Breast epithelium (tissue), 4 donors: ENCODE results near the gene SPOCK1. TPM values are rescaled to one million over a fixed set of nuclear protein-coding genes. Genes with fewer than 3 reads are reported as not detected.

Experiments used
- DNase-seq, 2 donors: peaks; one replicate each; pipeline ENCODE4 v3.0.0-alpha.2; 2019; ENCODE audit warnings: low spot score in 2 of 2
- H3K27ac ChIP-seq, 2 donors: fragments of 200-600 bp; sonication (generic) in 1 of 2; one replicate each; pipeline ENCODE4 v1.5.1; 2016 to 2019; ENCODE audit warnings: mild to moderate bottlenecking in 1 of 2
- H3K27me3 ChIP-seq, 2 donors: fragments of 200-600 bp; sonication (generic) in 1 of 2; one replicate each; pipeline versions ENCODE4 v1.5.1 to v1.6.0; 2017 to 2019; ENCODE audit warnings: control low read depth in 1 of 2, mild to moderate bottlenecking in 1 of 2
- H3K36me3 ChIP-seq: fragments of 200-600 bp; one replicate; pipeline ENCODE4 v1.5.1; 2019
- H3K4me1 ChIP-seq, 2 donors: fragments of 200-600 bp; sonication (generic); one replicate each; pipeline ENCODE4 v1.5.1; 2016 to 2019; ENCODE audit warnings: control low read depth in 1 of 2
- H3K4me3 ChIP-seq, 3 donors: fragments of 200-600 bp; sonication (generic); 1 replicate in 2 of 3; 2 replicates in 1 of 3; pipeline ENCODE4 v1.5.1; 2016 to 2019; ENCODE audit warnings: mild to moderate bottlenecking in 3 of 3, moderate library complexity in 2 of 3
- H3K9me3 ChIP-seq, 2 donors: fragments of 200-600 bp; sonication (generic) in 1 of 2; one replicate each; pipeline ENCODE4 v1.5.1; 2016 to 2019; ENCODE audit warnings: control low read depth in 1 of 2
- POLR2A ChIP-seq: fragments of 450-650 bp; IDR thresholded peaks from one replicate; pipeline ENCODE4 v1.6.1; 2016; ENCODE audit warnings: antibody characterized with exemption, mild to moderate bottlenecking, moderate library complexity
- POLR2AphosphoS5 ChIP-seq, 3 donors: sonication (generic); formaldehyde crosslinking; IDR thresholded peaks; one replicate each; pipeline ENCODE4 v1.6.1; 2017; ENCODE audit warnings: antibody characterized with exemption in 3 of 3
- intact Hi-C: fragments of 100-400 bp; cut with DNase I; formaldehyde crosslinking; loops from one replicate; pipeline ENCODE4 v1.15.1; 2023; ENCODE audit warnings: low total_unique reads
- total RNA-seq, 3 donors: library from RNA; depleted of rRNA; stranded (reverse); fragments of >200 nt; gene quantifications; one replicate each; pipeline ENCODE4 v1.1.0, GENCODE V29; 2016
- TF ChIP-seq, protein P1 (sequence below), 3 donors: fragments of 450-650 bp; IDR thresholded peaks; one replicate each; pipeline ENCODE4 v1.5.1; 2016 to 2017; ENCODE audit warnings: antibody characterized with exemption in 3 of 3, mild to moderate bottlenecking in 3 of 3, moderate library complexity in 3 of 3

SPOCK1 gene
- total RNA-seq, 3 donors from 2014 or later: 14.5 to 52.0 (median 24.3) TPM

- Histone ChIP-seq H3K36me3 (no peaks in the 10 kb centered on the region), H3K27ac (no peak overlapping the region), H3K4me1 (no peaks in the 10 kb centered on the region), H3K4me3 (no peak overlapping the region), H3K27me3 (no peaks in the 10 kb centered on the region), H3K9me3 (no peaks in the 10 kb centered on the region)
- intact Hi-C loops: no loop called here
- DNase-seq: no peak
- TF ChIP-seq POLR2AphosphoS5 (IDR thresholded peaks at IDR 0.05) (no peak), POLR2A (no peak)
- TF ChIP-seq, protein P1, sequence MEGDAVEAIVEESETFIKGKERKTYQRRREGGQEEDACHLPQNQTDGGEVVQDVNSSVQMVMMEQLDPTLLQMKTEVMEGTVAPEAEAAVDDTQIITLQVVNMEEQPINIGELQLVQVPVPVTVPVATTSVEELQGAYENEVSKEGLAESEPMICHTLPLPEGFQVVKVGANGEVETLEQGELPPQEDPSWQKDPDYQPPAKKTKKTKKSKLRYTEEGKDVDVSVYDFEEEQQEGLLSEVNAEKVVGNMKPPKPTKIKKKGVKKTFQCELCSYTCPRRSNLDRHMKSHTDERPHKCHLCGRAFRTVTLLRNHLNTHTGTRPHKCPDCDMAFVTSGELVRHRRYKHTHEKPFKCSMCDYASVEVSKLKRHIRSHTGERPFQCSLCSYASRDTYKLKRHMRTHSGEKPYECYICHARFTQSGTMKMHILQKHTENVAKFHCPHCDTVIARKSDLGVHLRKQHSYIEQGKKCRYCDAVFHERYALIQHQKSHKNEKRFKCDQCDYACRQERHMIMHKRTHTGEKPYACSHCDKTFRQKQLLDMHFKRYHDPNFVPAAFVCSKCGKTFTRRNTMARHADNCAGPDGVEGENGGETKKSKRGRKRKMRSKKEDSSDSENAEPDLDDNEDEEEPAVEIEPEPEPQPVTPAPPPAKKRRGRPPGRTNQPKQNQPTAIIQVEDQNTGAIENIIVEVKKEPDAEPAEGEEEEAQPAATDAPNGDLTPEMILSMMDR (IDR thresholded peaks at IDR 0.05): no peak
Observed at GRCh38 chr5:137016783-137017324, 482.3 kb downstream of the SPOCK1 start.

DNA sequence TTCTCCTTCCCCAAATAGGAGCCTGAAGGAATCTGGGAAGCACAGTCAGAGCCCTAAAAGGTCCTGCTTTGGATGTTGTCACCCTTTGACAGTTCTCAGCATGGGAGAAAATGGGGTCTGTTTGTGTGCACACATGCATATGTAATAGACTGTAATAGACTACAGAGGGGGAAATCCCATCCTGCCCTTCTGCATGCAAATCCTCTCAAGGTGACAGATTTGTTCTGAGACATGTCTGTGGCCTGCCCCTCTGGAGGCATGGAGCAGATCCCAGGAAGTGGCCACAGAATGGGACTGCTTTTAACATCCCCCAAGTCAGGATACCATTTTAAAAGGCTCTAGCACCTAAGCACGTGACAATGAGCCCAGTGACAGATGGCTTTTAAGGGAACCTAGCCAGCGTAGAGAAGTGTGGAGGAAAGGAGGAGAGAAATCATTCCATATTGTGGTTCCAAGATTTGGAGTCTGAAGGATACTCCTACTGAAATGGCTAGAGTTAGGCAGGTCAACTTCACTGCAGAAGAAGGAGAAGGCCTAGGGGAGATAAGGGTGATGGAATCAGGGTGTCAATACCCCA lies 483.5 kb downstream of the SPOCK1 start:
- Histone ChIP-seq H3K4me3 (no peak overlapping the region), H3K27me3 (no peaks in the 10 kb centered on the region), H3K9me3 (no peaks in the 10 kb centered on the region), H3K27ac (no peak overlapping the region), H3K4me1 (no peaks in the 10 kb centered on the region), H3K36me3 (no peaks in the 10 kb centered on the region)
- DNase-seq: no peak
- intact Hi-C loops: no loop called here
- TF ChIP-seq POLR2A (no peak), POLR2AphosphoS5 (IDR thresholded peaks at IDR 0.05) (no peak)
- TF ChIP-seq, protein P1 (IDR thresholded peaks at IDR 0.05): no peak

- no peaks in the 10 kb centered on the region for H3K27me3 ChIP-seq
- TF ChIP-seq POLR2AphosphoS5 (IDR thresholded peaks at IDR 0.05) (no peak), POLR2A (no peak)
- TF ChIP-seq, protein P1 (IDR thresholded peaks at IDR 0.05): no peak
Observed at GRCh38 chr5:137014731-137015130, 484.4 kb downstream of the SPOCK1 start.

DNA sequence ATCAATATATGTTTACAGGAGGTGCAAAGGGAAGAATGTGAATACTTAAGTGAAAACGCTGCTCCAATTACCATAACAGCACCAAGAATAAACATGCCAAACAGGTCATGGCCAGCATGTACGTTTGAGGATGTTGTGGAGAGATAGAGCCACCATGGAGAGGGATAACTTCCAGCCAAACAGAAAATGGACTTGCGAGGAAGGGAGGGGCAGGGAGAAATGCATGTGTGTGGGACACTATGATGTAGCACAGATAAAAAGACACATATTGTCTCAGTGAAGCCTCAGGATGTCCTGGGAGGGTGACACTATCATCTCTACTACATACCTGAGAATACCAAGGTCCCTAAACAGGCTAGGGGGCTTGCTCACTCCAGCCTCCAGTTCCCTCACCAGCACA lies 488.9 kb downstream of the SPOCK1 start:
- H3K27me3 ChIP-seq: no peaks in the 10 kb centered on the region
- H3K36me3 ChIP-seq: no peaks in the 10 kb centered on the region
- H3K4me3 ChIP-seq: no peak overlapping the region
- H3K27ac ChIP-seq: no peak overlapping the region
- no peaks in the 10 kb centered on the region for H3K9me3 ChIP-seq
- H3K4me1 ChIP-seq: no peaks in the 10 kb centered on the region
- TF ChIP-seq POLR2AphosphoS5 (IDR thresholded peaks at IDR 0.05) (no peak), POLR2A (no peak)
- TF ChIP-seq, protein P1 (IDR thresholded peaks at IDR 0.05): no peak
- DNase-seq: no peak
- intact Hi-C loops: no loop called here

More at GRCh38 chr5:137014731-137015130, 484.4 kb downstream of the SPOCK1 start:
- Histone ChIP-seq H3K27ac (no peak overlapping the region), H3K4me1 (no peaks in the 10 kb centered on the region), H3K9me3 (no peaks in the 10 kb centered on the region), H3K4me3 (no peak overlapping the region), H3K36me3 (no peaks in the 10 kb centered on the region)
- no peak for DNase-seq
- intact Hi-C loops: no loop called here

DNA sequence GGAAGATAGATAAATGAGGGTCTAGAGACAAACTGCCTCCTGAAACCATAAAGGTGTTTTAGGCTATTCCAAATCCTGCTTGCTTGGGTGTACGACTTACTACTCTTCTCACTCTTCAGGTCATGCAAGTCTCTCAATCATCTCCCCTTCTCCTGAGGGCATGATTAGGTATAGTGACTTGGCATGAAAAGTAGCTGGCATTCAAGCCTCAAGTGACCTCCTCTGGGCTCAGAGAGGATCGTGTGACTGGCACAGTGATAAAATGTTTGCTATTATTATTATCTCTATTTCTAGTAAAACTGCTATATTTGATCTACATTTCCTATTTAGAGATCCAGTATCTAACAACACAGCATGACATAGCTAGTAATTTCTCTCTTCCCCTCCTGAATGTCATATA lies 494.8 kb downstream of the SPOCK1 start:
- intact Hi-C loops: no loop called here

More for the DNA sequence above, 494.8 kb downstream of the SPOCK1 start:
- TF ChIP-seq, protein P1 (IDR thresholded peaks at IDR 0.05): no peak
- TF ChIP-seq POLR2A (no peak), POLR2AphosphoS5 (IDR thresholded peaks at IDR 0.05) (no peak)
- no peak for DNase-seq
- Histone ChIP-seq H3K9me3 (no peaks in the 10 kb centered on the region), H3K4me3 (no peak overlapping the region), H3K4me1 (no peaks in the 10 kb centered on the region), H3K36me3 (no peaks in the 10 kb centered on the region), H3K27me3 (no peaks in the 10 kb centered on the region), H3K27ac (no peak overlapping the region)
